Esophagus squamous epithelium (tissue), 5 donors: ENCODE results near the gene RCAN1. TPM values are rescaled to one million over a fixed set of nuclear protein-coding genes. Genes with fewer than 3 reads are reported as not detected.

Experiments used
- DNase-seq: peaks from one replicate; lab custom pipeline; 2025; lab: John Stamatoyannopoulos, UW
- H3K27ac ChIP-seq, 4 donors: fragments of 200-600 bp; sonication (generic); one replicate each; pipeline ENCODE4 v1.5.1; 2016 to 2019; ENCODE audit warnings: mild to moderate bottlenecking in 1 of 4
- H3K27me3 ChIP-seq, 4 donors: fragments of 200-600 bp; sonication (generic); 1 replicate in 3 of 4; 2 replicates in 1 of 4; pipeline versions ENCODE4 v1.5.1 to v1.6.0; 2017 to 2021; ENCODE audit warnings: antibody characterized with exemption in 1 of 4
- H3K36me3 ChIP-seq, 3 donors: fragments of 200-600 bp; sonication (generic); one replicate each; pipeline ENCODE4 v1.5.1; 2016 to 2019
- H3K4me1 ChIP-seq, 3 donors: fragments of 200-600 bp; sonication (generic); one replicate each; pipeline ENCODE4 v1.5.1; 2017 to 2019
- H3K4me3 ChIP-seq, 4 donors: fragments of 200-600 bp; sonication (generic); 1 replicate in 3 of 4; 2 replicates in 1 of 4; pipeline ENCODE4 v1.5.1; 2016 to 2019; ENCODE audit warnings: mild to moderate bottlenecking in 2 of 4, moderate library complexity in 1 of 4
- H3K9me3 ChIP-seq, 3 donors: fragments of 200-600 bp; sonication (generic); one replicate each; pipeline ENCODE4 v1.5.1; 2016 to 2019
- CTCF ChIP-seq, 6 experiments: fragments of 450-650 bp in 4 of 6; fragments of 200-600 bp in 2 of 6; sonication (generic) in 2 of 6; IDR thresholded peaks; one replicate each; pipeline ENCODE4 v1.5.1; 2016 to 2019; ENCODE audit warnings: antibody characterized with exemption in 6 of 6, mild to moderate bottlenecking in 4 of 6, moderate library complexity in 4 of 6
- POLR2A ChIP-seq, 4 donors: fragments of 450-650 bp; IDR thresholded peaks; one replicate each; pipeline ENCODE4 v1.6.1; 2017; ENCODE audit warnings: antibody characterized with exemption in 4 of 4, mild to moderate bottlenecking in 4 of 4, moderate library complexity in 3 of 4
- WGBS, 2 donors: methylation state at CpG; one replicate each; pipeline ENCODE4 v1.1.5; 2018; 5-methylcytosine and 5-hydroxymethylcytosine counted together
- intact Hi-C: fragments of 100-400 bp; cut with DNase I; formaldehyde crosslinking; loops from one replicate; pipeline ENCODE4 v1.15.0; 2022
- total RNA-seq, 4 donors: library from RNA; depleted of rRNA; stranded (reverse); fragments of >200 nt; gene quantifications; one replicate each; pipeline ENCODE4 v1.1.0, GENCODE V29; 2016
- donor health status: DM: yes; HTN: yes; CAD: no.

RCAN1 gene
- total RNA-seq, 4 donors from 2014 or later, result 12.4 to 21.0 (median 17.0) TPM

- DNase-seq, result no peak
- peaks cover 0 to 4% (median 0%) of the 10 kb centered on the region in 3 donors for H3K4me1 ChIP-seq
- WGBS, 2 donors, result 74 to 89% methylated on average over 3 of the region's 3 CpGs
- H3K27ac ChIP-seq, result no peak overlapping the region
- intact Hi-C loops, result no loop called here
- TF ChIP-seq POLR2A (IDR thresholded peaks at IDR 0.05) (no peak), CTCF (IDR thresholded peaks at IDR 0.05) (no peak)
- no peaks in the 10 kb centered on the region for H3K9me3 ChIP-seq
- peaks cover 0 to 32% (median 0%) of the 10 kb centered on the region in 4 donors for H3K27me3 ChIP-seq
- H3K36me3 ChIP-seq, result no peaks in the 10 kb centered on the region
- no peak overlapping the region for H3K4me3 ChIP-seq
Observed at GRCh38 chr21:34649400-34649799, 34.5 kb upstream of the RCAN1 start.

GRCh38 chr21:34648739-34649297, 33.9 kb upstream of the RCAN1 start:
- no peak for DNase-seq
- H3K9me3 ChIP-seq, result no peaks in the 10 kb centered on the region
- 49 to 68% methylated on average over 3 to 6 of the region's 6 CpGs for WGBS, 2 donors
- H3K36me3 ChIP-seq, result no peaks in the 10 kb centered on the region
- peaks cover 0 to 4% (median 0%) of the 10 kb centered on the region in 3 donors for H3K4me1 ChIP-seq
- H3K27me3 ChIP-seq, result peaks cover 0 to 26% (median 0%) of the 10 kb centered on the region in 4 donors
- intact Hi-C loops, result no loop called here
- TF ChIP-seq CTCF (IDR thresholded peaks at IDR 0.05), result no peak
- no peak for TF ChIP-seq POLR2A (IDR thresholded peaks at IDR 0.05)
- no peak overlapping the region for H3K27ac ChIP-seq
- H3K4me3 ChIP-seq, result no peak overlapping the region

GRCh38 chr21:34647555-34647954, 32.6 kb upstream of the RCAN1 start:
- WGBS, 2 donors, result 65 to 69% methylated on average over 4 to 6 of the region's 6 CpGs
- H3K27ac ChIP-seq, result no peak overlapping the region
- H3K9me3 ChIP-seq, result no peaks in the 10 kb centered on the region
- no peak for DNase-seq
- peaks cover 0 to 4% (median 0%) of the 10 kb centered on the region in 3 donors for H3K4me1 ChIP-seq
- intact Hi-C loops, result no loop called here
- TF ChIP-seq POLR2A (IDR thresholded peaks at IDR 0.05) (no peak), CTCF (IDR thresholded peaks at IDR 0.05) (no peak)
- H3K4me3 ChIP-seq, result no peak overlapping the region
- peaks cover 0 to 21% (median 0%) of the 10 kb centered on the region in 4 donors for H3K27me3 ChIP-seq
- H3K36me3 ChIP-seq, result no peaks in the 10 kb centered on the region

- TF ChIP-seq POLR2A (IDR thresholded peaks at IDR 0.05) (no peak), CTCF (IDR thresholded peaks at IDR 0.05) (no peak)
- Histone ChIP-seq H3K27me3 (peaks cover 0 to 15% (median 0%) of the 10 kb centered on the region in 4 donors), H3K9me3 (no peaks in the 10 kb centered on the region), H3K4me1 (peaks cover 0 to 15% (median 8%) of the 10 kb centered on the region in 3 donors), H3K27ac (no peak overlapping the region), H3K4me3 (no peak overlapping the region), H3K36me3 (no peaks in the 10 kb centered on the region)
- 60 to 86% methylated on average over 2 to 3 of the region's 4 CpGs for WGBS, 2 donors
- intact Hi-C loops, result no loop called here
- DNase-seq, result no peak
Observed at GRCh38 chr21:34644825-34645224, 29.9 kb upstream of the RCAN1 start.

- peaks cover 0 to 9% (median 0%) of the 10 kb centered on the region in 4 donors for H3K27me3 ChIP-seq
- DNase-seq, result no peak
- H3K4me1 ChIP-seq, result peaks cover 0 to 15% (median 8%) of the 10 kb centered on the region in 3 donors
- no peak overlapping the region for H3K4me3 ChIP-seq
- 80 to 84% methylated on average over 5 of the region's 7 CpGs for WGBS, 2 donors
- no peaks in the 10 kb centered on the region for H3K36me3 ChIP-seq
- H3K9me3 ChIP-seq, result no peaks in the 10 kb centered on the region
- no peak for TF ChIP-seq POLR2A (IDR thresholded peaks at IDR 0.05)
- no peak for TF ChIP-seq CTCF (IDR thresholded peaks at IDR 0.05)
- intact Hi-C loops, result no loop called here
- no peak overlapping the region for H3K27ac ChIP-seq
Observed at GRCh38 chr21:34642211-34643075, 27.5 kb upstream of the RCAN1 start.
